ENCODE measurements around the gene CFAP157.

The CFAP157 gene

GRCh38 chr9:127693697-127694096 lies 13.1 kb upstream of the CFAP157 start:
- no peak for DNase-seq

GRCh38 chr9:127694890-127695720 lies 11.7 kb upstream of the CFAP157 start:
- DNase-seq, result no peak

GRCh38 chr9:127697575-127697974 lies 9.2 kb upstream of the CFAP157 start:
- no peak for DNase-seq

GRCh38 chr9:127698386-127698785 lies 8.4 kb upstream of the CFAP157 start:
- no peak for DNase-seq

GRCh38 chr9:127698985-127699670 lies 7.7 kb upstream of the CFAP157 start:
- DNase-seq, result peak; percentile 50 to 91 (median 76)

GRCh38 chr9:127700140-127700539 lies 6.6 kb upstream of the CFAP157 start:
- DNase-seq, result no peak

- DNase-seq, result no peak
These were observed 6.1 kb upstream of the CFAP157 start for GRCh38 chr9:127700594-127701255.

GRCh38 chr9:127703289-127703946 lies 3.4 kb upstream of the CFAP157 start:
- DNase-seq, result no peak

- no peak for DNase-seq
These were observed 1.0 kb upstream of the CFAP157 start for GRCh38 chr9:127705577-127706379.

- peak in 3 of 5 experiments; percentile 38 to 70 (median 43) for DNase-seq
These were observed 978 bp downstream of the CFAP157 start for GRCh38 chr9:127707766-127708165.

GRCh38 chr9:127708952-127709587 lies 2.3 kb downstream of the CFAP157 start:
- DNase-seq, result no peak

- DNase-seq, result no peak
These were observed 3.5 kb downstream of the CFAP157 start for GRCh38 chr9:127710204-127710783.

- DNase-seq, result peak in 1 of 5 experiments; percentile 53
These were observed 4.5 kb downstream of the CFAP157 start for GRCh38 chr9:127711226-127711701.

- DNase-seq, result no peak
These were observed 5.1 kb downstream of the CFAP157 start for GRCh38 chr9:127711831-127712274.

- no peak for DNase-seq
These were observed 5.6 kb downstream of the CFAP157 start for GRCh38 chr9:127712371-127712770.

- DNase-seq, result no peak
These were observed 6.1 kb downstream of the CFAP157 start for GRCh38 chr9:127712867-127713266.

GRCh38 chr9:127714020-127714750 lies 7.4 kb downstream of the CFAP157 start:
- no peak for DNase-seq

GRCh38 chr9:127714951-127715469 lies 8.2 kb downstream of the CFAP157 start:
- DNase-seq, result no peak

- DNase-seq, result peak; percentile 91 to 97 (median 95)
These were observed 8.9 kb downstream of the CFAP157 start, which contains the start of the genes PTRH1 and TTC16 for GRCh38 chr9:127715470-127716337. Gene PTRH1, minus strand, starts transcription at chr9:127715663. Its CDS starts 24 bp downstream, at chr9:127715639. Gene TTC16, plus strand, starts transcription at chr9:127716079. Its CDS starts 67 bp downstream, at chr9:127716146.

Data from T-helper 2 cell (primary cell).